ENCODE results near the gene XKRX. TPM values are rescaled to one million over a fixed set of nuclear protein-coding genes. Genes with fewer than 3 reads are reported as not detected.

The XKRX gene
- total RNA-seq, 1 experiment from 2014 or later: 0.55 TPM

DNA sequence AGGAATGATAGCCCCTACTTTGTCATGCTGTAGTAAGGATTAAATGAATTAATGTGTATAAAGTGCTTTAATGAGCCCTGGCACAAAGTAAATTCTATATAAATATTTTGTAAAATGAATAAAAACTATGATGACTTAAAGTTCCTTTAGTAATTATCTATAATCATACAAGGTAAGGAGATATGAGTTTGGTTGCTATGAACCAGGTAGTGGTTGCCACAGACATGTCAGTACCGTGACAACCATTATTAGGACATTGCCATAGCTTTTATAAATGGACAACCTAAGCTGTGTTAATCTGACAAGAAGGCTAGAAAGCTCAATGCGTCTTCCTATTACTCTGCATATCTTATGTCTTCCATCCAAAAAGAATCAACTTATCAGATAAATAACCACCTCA lies 40.7 kb upstream of the XKRX start, which contains the start of gene ARL13A:
ARL13A (plus strand) TSS at position 301 of the 400 bp plus-strand sequence. CDS start 3,982 bp downstream, outside the sequence.
- H3K27me3 ChIP-seq (ENCODE audit: low read length): no peaks in the 10 kb centered on the region
- H3K79me2 ChIP-seq (ENCODE audit: low read length): no peaks in the 10 kb centered on the region
- no peaks in the 10 kb centered on the region for H3K36me3 ChIP-seq (ENCODE audit: low read depth, low read length)
- no peak within 1 kb of the TSS for H2AFZ ChIP-seq (ENCODE audit: low read length)
- H3K4me1 ChIP-seq (ENCODE audit: insufficient read depth, low read length): peaks cover 9% of the 10 kb centered on the region
- no peak within 1 kb of the TSS for H3K27ac ChIP-seq (ENCODE audit: low read length)
- H3F3A ChIP-seq (ENCODE audit: low read length, unreplicated experiment): no peaks in the 10 kb centered on the region
- ChIA-PET POLR2A (ENCODE audit: unreplicated experiment) (no interaction called here), CTCF (no interaction called here)
- H4K20me1 ChIP-seq (ENCODE audit: low read length): no peaks in the 10 kb centered on the region
- BruUV-seq (replicated peaks): no TSS peak
- no peak within 1 kb of the TSS for H3K4me2 ChIP-seq (ENCODE audit: low read length)
- DNase-seq (no peak), ATAC-seq (no peak)
- H3K9me2 ChIP-seq (replicated peaks; ENCODE audit: low read length): no peaks in the 10 kb centered on the region
- TF ChIP-seq EZH2phosphoT487 (IDR thresholded peaks at IDR 0.05; ENCODE audit: borderline replicate concordance, low read length): no peak
- TF ChIP-seq EZH2 (IDR thresholded peaks at IDR 0.05; ENCODE audit: low read length, unreplicated experiment): no peak
- TF ChIP-seq, protein P1, sequence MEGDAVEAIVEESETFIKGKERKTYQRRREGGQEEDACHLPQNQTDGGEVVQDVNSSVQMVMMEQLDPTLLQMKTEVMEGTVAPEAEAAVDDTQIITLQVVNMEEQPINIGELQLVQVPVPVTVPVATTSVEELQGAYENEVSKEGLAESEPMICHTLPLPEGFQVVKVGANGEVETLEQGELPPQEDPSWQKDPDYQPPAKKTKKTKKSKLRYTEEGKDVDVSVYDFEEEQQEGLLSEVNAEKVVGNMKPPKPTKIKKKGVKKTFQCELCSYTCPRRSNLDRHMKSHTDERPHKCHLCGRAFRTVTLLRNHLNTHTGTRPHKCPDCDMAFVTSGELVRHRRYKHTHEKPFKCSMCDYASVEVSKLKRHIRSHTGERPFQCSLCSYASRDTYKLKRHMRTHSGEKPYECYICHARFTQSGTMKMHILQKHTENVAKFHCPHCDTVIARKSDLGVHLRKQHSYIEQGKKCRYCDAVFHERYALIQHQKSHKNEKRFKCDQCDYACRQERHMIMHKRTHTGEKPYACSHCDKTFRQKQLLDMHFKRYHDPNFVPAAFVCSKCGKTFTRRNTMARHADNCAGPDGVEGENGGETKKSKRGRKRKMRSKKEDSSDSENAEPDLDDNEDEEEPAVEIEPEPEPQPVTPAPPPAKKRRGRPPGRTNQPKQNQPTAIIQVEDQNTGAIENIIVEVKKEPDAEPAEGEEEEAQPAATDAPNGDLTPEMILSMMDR (conservative IDR thresholded peaks at IDR 0.05; ENCODE audit: low read depth, low read length): no peak
- no peak within 1 kb of the TSS for H3K4me3 ChIP-seq (ENCODE audit: low read length)
- no peak within 1 kb of the TSS for H3K9ac ChIP-seq (ENCODE audit: low read length)
- H3K9me3 ChIP-seq (ENCODE audit: low read length): no peaks in the 10 kb centered on the region
- intact Hi-C loops (cut with micrococcal nuclease): no loop called here

DNA sequence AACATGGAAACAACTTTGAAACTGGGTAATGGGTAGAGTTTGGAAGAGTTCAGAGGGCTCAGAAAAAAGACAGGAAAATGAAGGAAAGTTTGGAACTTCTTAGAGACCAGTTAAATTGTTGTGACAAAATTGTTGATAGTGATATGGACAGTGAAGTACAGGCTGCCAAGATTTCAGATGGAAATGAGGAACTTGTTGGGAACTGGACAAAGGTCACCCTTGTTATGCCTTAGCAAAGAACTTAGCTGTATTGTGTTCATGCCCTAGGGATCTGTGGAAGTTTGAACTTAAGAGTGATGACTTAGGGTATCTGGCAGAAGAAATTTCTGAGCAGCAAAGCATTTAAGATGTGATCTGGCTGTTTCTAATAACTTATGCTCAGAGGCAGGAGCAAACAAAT lies 35.6 kb upstream of the XKRX start:
- intact Hi-C loops (cut with micrococcal nuclease): no loop called here
- H3K9me3 ChIP-seq (ENCODE audit: low read length): no peaks in the 10 kb centered on the region
- ATAC-seq: no peak

DNA sequence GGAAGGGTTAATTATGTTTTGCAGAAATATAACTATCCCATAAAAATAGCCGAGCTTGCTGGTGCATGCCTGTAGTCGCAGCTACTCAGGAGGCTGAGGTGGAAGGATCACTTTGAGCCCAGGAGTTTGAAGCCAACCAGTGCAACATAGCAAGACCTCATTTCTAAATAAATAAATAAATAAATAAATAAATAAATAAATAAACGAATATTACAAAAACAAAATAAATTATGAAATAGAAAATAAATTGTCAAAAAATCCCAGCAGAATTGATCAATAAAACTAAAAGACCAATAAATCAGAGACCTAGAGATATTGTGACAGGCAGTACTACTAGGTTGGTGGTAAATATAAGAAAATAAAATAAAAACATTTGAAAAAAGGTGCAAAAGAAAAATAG lies 34.1 kb upstream of the XKRX start:
- no peak for ATAC-seq
- no peak for DNase-seq
- H2AFZ ChIP-seq (ENCODE audit: low read length): no peak overlapping the region
- no peaks in the 10 kb centered on the region for H3K9me2 ChIP-seq (replicated peaks; ENCODE audit: low read length)
- H4K20me1 ChIP-seq (ENCODE audit: low read length): no peaks in the 10 kb centered on the region
- TF ChIP-seq, protein P1 (conservative IDR thresholded peaks at IDR 0.05; ENCODE audit: low read depth, low read length): no peak
- TF ChIP-seq EZH2 (IDR thresholded peaks at IDR 0.05; ENCODE audit: low read length, unreplicated experiment): no peak
- TF ChIP-seq EZH2phosphoT487 (IDR thresholded peaks at IDR 0.05; ENCODE audit: borderline replicate concordance, low read length): no peak
- no peaks in the 10 kb centered on the region for H3K36me3 ChIP-seq (ENCODE audit: low read depth, low read length)
- H3K4me3 ChIP-seq (ENCODE audit: low read length): no peak overlapping the region
- no peaks in the 10 kb centered on the region for H3K27me3 ChIP-seq (ENCODE audit: low read length)
- ChIA-PET POLR2A (ENCODE audit: unreplicated experiment) (interaction anchor here (0.6 kb wide), 1 partner anchor 372 kb away, joined by 4 read pairs; no protein-coding TSS in a partner anchor), CTCF (no interaction called here)
- no peak overlapping the region for H3K27ac ChIP-seq (ENCODE audit: low read length)
- no peak overlapping the region for H3K4me2 ChIP-seq (ENCODE audit: low read length)
- H3K79me2 ChIP-seq (ENCODE audit: low read length): no peaks in the 10 kb centered on the region
- intact Hi-C loops (cut with micrococcal nuclease): no loop called here
- no peaks in the 10 kb centered on the region for H3F3A ChIP-seq (ENCODE audit: low read length, unreplicated experiment)
- H3K9ac ChIP-seq (ENCODE audit: low read length): no peak overlapping the region
- H3K4me1 ChIP-seq (ENCODE audit: insufficient read depth, low read length): no peaks in the 10 kb centered on the region
- H3K9me3 ChIP-seq (ENCODE audit: low read length): no peaks in the 10 kb centered on the region
- no TSS peak for BruUV-seq (replicated peaks)

More for the DNA sequence above, 35.6 kb upstream of the XKRX start:
- no peaks in the 10 kb centered on the region for H3K4me1 ChIP-seq (ENCODE audit: insufficient read depth, low read length)
- H3K79me2 ChIP-seq (ENCODE audit: low read length): no peaks in the 10 kb centered on the region
- no peak overlapping the region for H3K4me3 ChIP-seq (ENCODE audit: low read length)
- TF ChIP-seq EZH2phosphoT487 (IDR thresholded peaks at IDR 0.05; ENCODE audit: borderline replicate concordance, low read length) (no peak), EZH2 (IDR thresholded peaks at IDR 0.05; ENCODE audit: low read length, unreplicated experiment) (no peak)
- TF ChIP-seq, protein P1 (conservative IDR thresholded peaks at IDR 0.05; ENCODE audit: low read depth, low read length): no peak
- no TSS peak for BruUV-seq (replicated peaks)
- ChIA-PET CTCF (no interaction called here), POLR2A (ENCODE audit: unreplicated experiment) (no interaction called here)
- H3K9me2 ChIP-seq (replicated peaks; ENCODE audit: low read length): no peaks in the 10 kb centered on the region
- H3K36me3 ChIP-seq (ENCODE audit: low read depth, low read length): no peaks in the 10 kb centered on the region
- H2AFZ ChIP-seq (ENCODE audit: low read length): no peak overlapping the region
- no peak overlapping the region for H3K4me2 ChIP-seq (ENCODE audit: low read length)
- no peak overlapping the region for H3K9ac ChIP-seq (ENCODE audit: low read length)
- DNase-seq: no peak
- no peak overlapping the region for H3K27ac ChIP-seq (ENCODE audit: low read length)
- no peaks in the 10 kb centered on the region for H3F3A ChIP-seq (ENCODE audit: low read length, unreplicated experiment)
- H4K20me1 ChIP-seq (ENCODE audit: low read length): no peaks in the 10 kb centered on the region
- no peaks in the 10 kb centered on the region for H3K27me3 ChIP-seq (ENCODE audit: low read length)

All from PC-3 (cell line).